OCI-LY1 (cell line): ENCODE data around the gene HLA-C.

Experiments used
- H2AFZ ChIP-seq: fragments of 200-600 bp; sonication (generic), shearing (Covaris generic); 2 replicates; pipeline ENCODE4 v1.6.0; 2014; ENCODE audit warnings: antibody characterized with exemption, mild to moderate bottlenecking, low read length
- H3F3A ChIP-seq: fragments of 200-600 bp; sonication (generic), shearing (Covaris generic); 2 replicates; pipeline ENCODE4 v1.6.0; 2014; ENCODE audit warnings: mild to moderate bottlenecking, antibody characterized with exemption, low read length, moderate library complexity; ENCODE audit not compliant: insufficient read depth
- H3K27ac ChIP-seq: fragments of 200-600 bp; sonication (generic); 2 replicates; pipeline ENCODE4 v1.5.1; 2014; ENCODE audit warnings: low read length, mixed run types, mild to moderate bottlenecking, low read depth; ENCODE audit not compliant: poor library complexity, severe bottlenecking
- H3K27me3 ChIP-seq: fragments of 200-600 bp; sonication (generic); 2 replicates; pipeline ENCODE4 v1.6.0; 2014; ENCODE audit warnings: antibody characterized with exemption, mild to moderate bottlenecking, low read length, moderate library complexity; ENCODE audit not compliant: insufficient read depth
- H3K36me3 ChIP-seq: fragments of 200-600 bp; sonication (generic); 2 replicates; pipeline ENCODE4 v1.6.1; 2014; ENCODE audit warnings: mild to moderate bottlenecking, antibody characterized with exemption, low read length, moderate library complexity, mixed read lengths; ENCODE audit not compliant: insufficient read depth
- H3K4me1 ChIP-seq: fragments of 200-600 bp; sonication (generic); 2 replicates; pipeline ENCODE4 v1.5.1; 2014; ENCODE audit warnings: mild to moderate bottlenecking, low read length, moderate library complexity; ENCODE audit not compliant: insufficient read depth, severe bottlenecking
- H3K4me2 ChIP-seq: fragments of 200-600 bp; sonication (generic), shearing (Covaris generic); 2 replicates; pipeline ENCODE4 v1.6.1; 2014; ENCODE audit warnings: low read length
- H3K4me3 ChIP-seq: fragments of 200-600 bp; sonication (generic); 2 replicates; pipeline ENCODE4 v1.5.1; 2014; ENCODE audit warnings: low read length, low read depth, mild to moderate bottlenecking, mixed read lengths; ENCODE audit not compliant: poor library complexity, severe bottlenecking
- H3K79me2 ChIP-seq: fragments of 200-600 bp; shearing (Covaris generic); 2 replicates; pipeline ENCODE4 v1.6.1; 2016; ENCODE audit warnings: mixed run types, low read length, mixed read lengths; ENCODE audit not compliant: insufficient read depth
- H3K9ac ChIP-seq: fragments of 200-600 bp; sonication (generic), shearing (Covaris generic); 2 replicates; pipeline ENCODE4 v1.6.1; 2014; ENCODE audit warnings: mild to moderate bottlenecking, low read length, mixed read lengths
- H3K9me2 ChIP-seq: fragments of 200-600 bp; sonication (generic), shearing (Covaris generic); 2 replicates; pipeline ENCODE4 v1.6.1; 2014; ENCODE audit warnings: low read depth, mild to moderate bottlenecking, low read length, mixed read lengths
- H3K9me3 ChIP-seq: fragments of 200-600 bp; shearing (Covaris generic); 2 replicates; pipeline ENCODE4 v1.6.1; 2014; ENCODE audit warnings: low read length, mixed read lengths
- H4K20me1 ChIP-seq: fragments of 200-600 bp; sonication (generic), shearing (Covaris generic); 2 replicates; pipeline ENCODE4 v1.6.0; 2016; ENCODE audit warnings: mild to moderate bottlenecking, low read length; ENCODE audit not compliant: insufficient read depth
- CTCF ChIP-seq: fragments of 200-600 bp; sonication (generic), shearing (Covaris generic); IDR thresholded peaks from 2 replicates; pipeline ENCODE4 v1.5.1; 2017; ENCODE audit warnings: mild to moderate bottlenecking, antibody characterized with exemption, low read length, moderate library complexity, mixed read lengths
- EZH2 ChIP-seq: fragments of 200-600 bp; sonication (generic), shearing (Covaris generic); IDR thresholded peaks from 2 replicates; pipeline ENCODE4 v1.8.0; 2017; ENCODE audit warnings: borderline replicate concordance, mixed run types, mild to moderate bottlenecking, antibody characterized with exemption, low read length, moderate library complexity, mixed read lengths

HLA-C gene

GRCh38 chr6:31251261-31251660 is 20.6 kb downstream of the HLA-C start:
- H3K9me2 ChIP-seq: no peaks in the 10 kb centered on the region
- no peaks in the 10 kb centered on the region for H3K4me1 ChIP-seq
- no peak overlapping the region for H2AFZ ChIP-seq
- H3K9me3 ChIP-seq: no peaks in the 10 kb centered on the region
- no peaks in the 10 kb centered on the region; the same call in 1 of the 2 replicates for H3K27me3 ChIP-seq
- no peak for TF ChIP-seq CTCF
- no peak overlapping the region for H3K4me2 ChIP-seq
- no peaks in the 10 kb centered on the region for H3K36me3 ChIP-seq
- H3K27ac ChIP-seq: no peak overlapping the region
- H3F3A ChIP-seq: no peaks in the 10 kb centered on the region
- no peak overlapping the region for H3K4me3 ChIP-seq
- no peak overlapping the region for H3K9ac ChIP-seq
- H3K79me2 ChIP-seq: no peaks in the 10 kb centered on the region
- no peaks in the 10 kb centered on the region for H4K20me1 ChIP-seq

GRCh38 chr6:31249184-31249583 is 22.7 kb downstream of the HLA-C start:
- TF ChIP-seq EZH2: no peak
- no peak for TF ChIP-seq CTCF
- H3K4me2 ChIP-seq: no peak overlapping the region
- no peaks in the 10 kb centered on the region for H3F3A ChIP-seq
- no peaks in the 10 kb centered on the region for H3K36me3 ChIP-seq
- H3K79me2 ChIP-seq: no peaks in the 10 kb centered on the region
- H4K20me1 ChIP-seq: no peaks in the 10 kb centered on the region
- no peak overlapping the region for H2AFZ ChIP-seq
- no peaks in the 10 kb centered on the region; the same call in 1 of the 2 replicates for H3K27me3 ChIP-seq
- no peak overlapping the region for H3K9ac ChIP-seq
- no peak overlapping the region for H3K27ac ChIP-seq
- no peak overlapping the region for H3K4me3 ChIP-seq
- H3K9me2 ChIP-seq: no peaks in the 10 kb centered on the region
- H3K9me3 ChIP-seq: no peaks in the 10 kb centered on the region
- no peaks in the 10 kb centered on the region for H3K4me1 ChIP-seq

- H3K36me3 ChIP-seq: no peaks in the 10 kb centered on the region
- H3K4me2 ChIP-seq: no peak overlapping the region
- no peak overlapping the region for H3K27ac ChIP-seq
- no peaks in the 10 kb centered on the region; the same call in 1 of the 2 replicates for H3K27me3 ChIP-seq
- H2AFZ ChIP-seq: no peak overlapping the region
- TF ChIP-seq EZH2: no peak
- no peak for TF ChIP-seq CTCF
- H3K79me2 ChIP-seq: no peaks in the 10 kb centered on the region
- no peaks in the 10 kb centered on the region for H3F3A ChIP-seq
- no peak overlapping the region for H3K9ac ChIP-seq
- no peaks in the 10 kb centered on the region for H4K20me1 ChIP-seq
- H3K4me3 ChIP-seq: no peak overlapping the region
- H3K4me1 ChIP-seq: no peaks in the 10 kb centered on the region
- H3K9me3 ChIP-seq: no peaks in the 10 kb centered on the region
- no peaks in the 10 kb centered on the region for H3K9me2 ChIP-seq
Observed at GRCh38 chr6:31247813-31248212, 24.1 kb downstream of the HLA-C start.
